Large intestine (tissue), 3 donors: Measurements from ENCODE around the gene SURF2. TPM values are rescaled to one million over a fixed set of nuclear protein-coding genes. Genes with fewer than 3 reads are reported as not detected.

Experiments used
- DNase-seq, 2 donors: peaks; one replicate each; pipeline versions ENCODE4 v3.0.0 to v3.0.0-alpha.2; 2013
- H3K27ac ChIP-seq: one replicate; pipeline ENCODE4 v1.5.1; 2013; ENCODE audit warnings: low read length
- H3K27me3 ChIP-seq: 2 replicates; pipeline ENCODE4 v1.6.1; 2013; ENCODE audit warnings: low read length; ENCODE audit not compliant: control insufficient read depth, insufficient read depth
- H3K36me3 ChIP-seq: 2 replicates; pipeline ENCODE4 v1.6.1; 2013; ENCODE audit warnings: low read length; ENCODE audit not compliant: control insufficient read depth, insufficient read depth
- H3K4me1 ChIP-seq: one replicate; pipeline ENCODE4 v1.6.1; 2013; ENCODE audit warnings: low read length; ENCODE audit not compliant: control insufficient read depth, insufficient read depth
- H3K4me3 ChIP-seq: one replicate; pipeline ENCODE4 v1.5.1; 2013; ENCODE audit warnings: low read length
- H3K9me3 ChIP-seq: one replicate; pipeline ENCODE4 v1.6.1; 2013; ENCODE audit warnings: mild to moderate bottlenecking, low read depth, low read length, moderate library complexity; ENCODE audit not compliant: control insufficient read depth
- WGBS: methylation state at CpG from one replicate; pipeline ENCODE4 v1.1.5; 2013; ENCODE audit warnings: low lambda C conversion rate; ENCODE audit not compliant: insufficient coverage; 5-methylcytosine and 5-hydroxymethylcytosine counted together
- polyA plus RNA-seq: library from polyadenylated mRNA; unstranded; fragments of 120-200 nt; gene quantifications from one replicate; pipeline ENCODE4 v1.2.1, GENCODE V29; 2013

SURF2 gene
- polyA plus RNA-seq, 1 donor = 16.3 TPM

GRCh38 chr9:133345596-133345995 is 10.8 kb upstream of the SURF2 start:
- no CpG with 5 or more reads among the region's 6 CpGs for WGBS
- Histone ChIP-seq H3K27ac (no peak overlapping the region), H3K36me3 (peaks cover 71% of the 10 kb centered on the region), H3K9me3 (peaks cover 2% of the 10 kb centered on the region), H3K4me1 (peaks cover 19% of the 10 kb centered on the region), H3K27me3 (no peaks in the 10 kb centered on the region), H3K4me3 (no peak overlapping the region)
- DNase-seq = no peak

- Histone ChIP-seq H3K27me3 (no peaks in the 10 kb centered on the region), H3K27ac (no peak overlapping the region), H3K9me3 (peaks cover 2% of the 10 kb centered on the region), H3K4me1 (peaks cover 19% of the 10 kb centered on the region), H3K4me3 (peak overlapping the region; percentile 86), H3K36me3 (peaks cover 71% of the 10 kb centered on the region)
- WGBS = no CpG with 5 or more reads among the region's 15 CpGs
- DNase-seq = no peak
Measured at GRCh38 chr9:133346021-133346785, 10.1 kb upstream of the SURF2 start.

DNA sequence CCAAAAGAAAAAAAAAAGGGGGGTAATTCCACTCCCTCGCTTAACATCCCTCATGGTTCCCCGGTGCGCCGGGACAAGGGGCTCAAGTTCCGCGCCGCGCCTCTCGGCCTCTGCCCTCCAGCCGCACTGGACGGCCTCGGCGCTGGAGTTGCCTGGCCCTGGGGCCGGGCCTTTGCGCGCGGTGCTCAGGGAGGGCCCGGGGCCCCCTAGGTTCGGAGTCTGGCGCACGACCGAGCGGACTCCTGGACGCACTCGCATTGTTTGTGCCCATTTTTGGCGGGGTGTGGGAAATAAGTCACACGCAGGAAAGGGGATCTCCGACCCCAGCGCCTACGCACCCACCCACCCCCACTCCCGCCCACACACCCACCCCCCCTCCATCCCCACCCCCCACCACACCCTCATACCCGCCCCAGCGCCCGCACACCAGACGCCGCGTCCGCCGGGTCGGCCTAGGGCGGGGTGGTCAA is 8.8 kb upstream of the SURF2 start:
- Histone ChIP-seq H3K36me3 (peaks cover 72% of the 10 kb centered on the region), H3K4me1 (peaks cover 19% of the 10 kb centered on the region), H3K27ac (peak overlapping the region; percentile 68), H3K9me3 (peaks cover 2% of the 10 kb centered on the region), H3K4me3 (peak overlapping the region; percentile 86), H3K27me3 (no peaks in the 10 kb centered on the region)
- peak; percentile 30 to 77 for DNase-seq
- WGBS = no CpG with 5 or more reads among the region's 41 CpGs

- H3K9me3 ChIP-seq = peaks cover 2% of the 10 kb centered on the region
- H3K27me3 ChIP-seq = no peaks in the 10 kb centered on the region
- H3K27ac ChIP-seq = peak within 1 kb of the TSS; percentile 68
- peak within 1 kb of the TSS; percentile 86 for H3K4me3 ChIP-seq
- peak; percentile 93 to 97 for DNase-seq
- peaks cover 19% of the 10 kb centered on the region for H3K4me1 ChIP-seq
- 10% methylated on average over 2 of the region's 64 CpGs for WGBS
- H3K36me3 ChIP-seq = peaks cover 72% of the 10 kb centered on the region
Measured at GRCh38 chr9:133347985-133348717, 8.2 kb upstream of the SURF2 start, which contains the start of the genes MED22 and RPL7A. MED22 (minus strand) TSS chr9:133348131; CDS start chr9:133346662, 1,469 bp downstream. RPL7A (plus strand) TSS chr9:133348218; CDS start chr9:133348244, 26 bp downstream.

DNA sequence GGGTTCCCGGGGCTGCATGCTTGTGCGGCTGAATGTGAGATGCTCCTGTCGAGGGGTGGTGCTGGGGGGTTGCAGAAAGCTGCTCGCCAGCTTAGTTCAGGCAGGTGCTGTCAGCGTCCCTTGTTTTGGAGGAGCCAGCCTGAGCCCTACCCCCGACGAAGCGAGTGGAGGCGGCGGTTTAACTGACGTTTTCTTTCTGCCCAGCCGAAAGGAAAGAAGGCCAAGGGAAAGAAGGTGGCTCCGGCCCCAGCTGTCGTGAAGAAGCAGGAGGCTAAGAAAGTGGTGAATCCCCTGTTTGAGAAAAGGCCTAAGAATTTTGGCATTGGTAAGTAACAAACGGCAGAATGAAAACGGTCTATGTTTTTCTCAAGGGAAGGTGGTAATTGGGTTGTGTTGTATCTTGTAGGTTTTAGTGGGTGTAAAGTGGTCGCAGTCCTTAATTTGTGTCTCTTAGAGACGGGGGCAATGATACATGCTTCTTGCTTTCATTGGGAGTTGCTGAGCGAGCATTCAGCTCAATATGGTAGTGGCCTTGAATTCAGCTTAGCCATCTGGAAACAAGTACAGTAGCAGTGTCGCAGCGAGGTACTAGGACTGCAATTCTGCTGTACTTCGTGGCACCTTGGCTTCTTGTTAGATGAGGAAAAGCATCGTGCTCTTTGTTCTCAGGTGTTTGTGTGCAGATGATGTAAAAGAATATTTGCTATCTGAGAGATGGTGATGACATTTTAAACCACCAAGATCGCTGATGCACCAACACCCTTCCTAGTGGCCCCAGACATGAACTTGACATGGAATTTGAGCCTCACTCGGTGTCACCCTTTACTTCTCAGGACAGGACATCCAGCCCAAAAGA is 7.4 kb upstream of the SURF2 start:
- Histone ChIP-seq H3K4me3 (peak overlapping the region; percentile 86), H3K9me3 (peaks cover 2% of the 10 kb centered on the region), H3K27ac (peak overlapping the region; percentile 68), H3K27me3 (no peaks in the 10 kb centered on the region), H3K4me1 (peaks cover 19% of the 10 kb centered on the region), H3K36me3 (peaks cover 67% of the 10 kb centered on the region)
- no peak for DNase-seq
- no CpG with 5 or more reads among the region's 25 CpGs for WGBS

GRCh38 chr9:133349965-133350616 is 6.3 kb upstream of the SURF2 start:
- H3K4me3 ChIP-seq = no peak overlapping the region
- WGBS = no CpG with 5 or more reads among the region's 15 CpGs

DNA sequence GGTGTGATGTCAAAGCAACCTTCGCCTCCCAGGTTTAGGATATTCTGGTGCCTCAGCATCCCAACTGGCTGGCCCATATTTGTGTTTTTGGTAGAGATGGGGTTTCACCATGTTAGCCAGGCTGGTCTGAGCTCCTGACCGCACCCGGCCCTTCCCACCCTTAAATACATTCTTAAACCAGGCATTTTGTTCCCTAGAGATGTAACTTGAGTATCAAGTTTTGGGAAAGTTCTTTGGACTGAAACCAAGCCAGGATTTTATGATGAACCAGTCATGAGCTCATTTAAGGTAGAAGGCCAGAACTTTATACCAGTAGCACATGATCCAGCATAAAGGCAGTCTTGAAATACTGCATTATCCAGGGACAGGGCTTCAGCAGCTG is 4.8 kb upstream of the SURF2 start:
- Histone ChIP-seq H3K4me1 (peaks cover 22% of the 10 kb centered on the region), H3K27me3 (no peaks in the 10 kb centered on the region), H3K4me3 (no peak overlapping the region), H3K9me3 (no peaks in the 10 kb centered on the region), H3K27ac (no peak overlapping the region), H3K36me3 (peaks cover 44% of the 10 kb centered on the region)
- no peak for DNase-seq
- no CpG with 5 or more reads among the region's 3 CpGs for WGBS

More at GRCh38 chr9:133349965-133350616, 6.3 kb upstream of the SURF2 start:
- H3K36me3 ChIP-seq = peaks cover 55% of the 10 kb centered on the region
- peaks cover 21% of the 10 kb centered on the region for H3K4me1 ChIP-seq
- H3K27me3 ChIP-seq = no peaks in the 10 kb centered on the region
- no peak overlapping the region for H3K27ac ChIP-seq
- DNase-seq = no peak
- H3K9me3 ChIP-seq = peaks cover 2% of the 10 kb centered on the region

- no peak for DNase-seq
- peaks cover 19% of the 10 kb centered on the region for H3K4me1 ChIP-seq
- no peak overlapping the region for H3K27ac ChIP-seq
- H3K9me3 ChIP-seq = no peaks in the 10 kb centered on the region
- H3K27me3 ChIP-seq = no peaks in the 10 kb centered on the region
- H3K36me3 ChIP-seq = peaks cover 44% of the 10 kb centered on the region
- no CpG with 5 or more reads among the region's 14 CpGs for WGBS
- H3K4me3 ChIP-seq = no peak overlapping the region
Measured at GRCh38 chr9:133351908-133352634, 4.3 kb upstream of the SURF2 start.

DNA sequence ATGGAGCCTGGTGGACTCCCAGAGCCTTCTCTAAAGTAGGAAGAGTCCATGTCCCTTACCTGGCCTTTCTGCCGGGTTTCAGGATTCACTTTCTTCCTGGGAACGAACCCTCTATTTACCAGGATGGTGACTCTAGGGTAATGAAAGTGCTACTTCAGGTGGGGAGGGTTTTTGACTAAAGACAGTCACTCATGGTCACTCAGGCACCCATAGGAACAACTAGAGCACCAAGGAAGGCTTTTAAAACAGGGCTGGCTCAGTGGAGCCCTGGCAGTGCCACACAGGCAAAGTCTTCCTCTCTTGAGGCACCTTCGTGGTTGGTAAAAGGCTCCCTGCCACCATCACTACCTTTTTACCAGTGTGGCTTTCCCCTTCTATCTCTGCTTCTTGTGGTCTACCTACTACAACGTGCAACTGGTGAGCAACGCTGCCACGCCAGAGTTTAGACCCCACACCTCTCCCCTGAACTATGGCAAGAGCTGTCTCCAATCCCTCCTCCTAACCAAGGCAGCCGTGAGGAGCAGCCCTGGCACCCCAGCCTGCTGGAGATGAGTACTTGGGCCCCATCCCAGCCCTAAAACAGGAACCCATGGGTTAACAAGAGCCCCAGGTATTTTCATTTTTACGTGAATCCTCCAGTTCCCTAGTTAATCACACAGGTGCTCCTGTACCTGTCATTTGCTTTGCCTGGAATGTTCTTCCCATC is 3.6 kb upstream of the SURF2 start:
- whole genome bisulfite sequencing = 83% methylated on average over 1 of the region's 8 CpGs

More for the DNA sequence above, 3.6 kb upstream of the SURF2 start:
- peaks cover 44% of the 10 kb centered on the region for H3K36me3 ChIP-seq
- no peak overlapping the region for H3K4me3 ChIP-seq
- H3K4me1 ChIP-seq = peaks cover 27% of the 10 kb centered on the region
- H3K27ac ChIP-seq = no peak overlapping the region
- H3K9me3 ChIP-seq = no peaks in the 10 kb centered on the region
- no peak for DNase-seq
- H3K27me3 ChIP-seq = no peaks in the 10 kb centered on the region
